B cell (primary cell): ENCODE measurements around the gene WFDC5. TPM values are rescaled to one million over a fixed set of nuclear protein-coding genes. Genes with fewer than 3 reads are reported as not detected.

Source experiments
- ATAC-seq: fragments of 200-7000 bp; cut with Tn5 transposase; one replicate; pipeline ENCODE4 v1.10.0; 2021; ENCODE audit warnings: low read depth, mild to moderate bottlenecking, moderate number of reproducible peaks, moderate library complexity
- CTCF ChIA-PET: fragments of 350-600 bp; sonication (Branson Sonifier 250); formaldehyde crosslinking; loops from one replicate; lab custom pipeline; 2021; ENCODE audit warnings: antibody characterized with exemption, inconsistent platforms; lab: Charles Lee
- POLR2A ChIA-PET: fragments of 350-600 bp; sonication (Branson Sonifier 250); formaldehyde crosslinking; loops from one replicate; lab custom pipeline; 2021; ENCODE audit warnings: antibody characterized with exemption; lab: Charles Lee
- DNase-seq: peaks from one replicate; pipeline ENCODE4 v3.0.0; 2013
- H2AFZ ChIP-seq: 2 replicates; pipeline ENCODE4 v1.6.1; 2012; ENCODE audit warnings: mild to moderate bottlenecking, low read depth, low read length; ENCODE audit not compliant: insufficient read depth, poor library complexity, severe bottlenecking
- H3K27ac ChIP-seq, 2 donors: 1 replicate in 1 of 2; 2 replicates in 1 of 2; pipeline ENCODE4 v1.5.1; 2012 to 2013; ENCODE audit warnings: low read length in 2 of 2, mild to moderate bottlenecking in 2 of 2, moderate library complexity in 1 of 2
- H3K27me3 ChIP-seq, 4 experiments: fragments of 200-600 bp in 1 of 4; sonication (generic) in 1 of 4; replicated peaks in 1 of 4; 1 replicate in 2 of 4; 2 replicates in 2 of 4; pipeline versions ENCODE4 v1.6.1 to v1.7.0; 2013 to 2016; ENCODE audit warnings: low read length in 3 of 4, mild to moderate bottlenecking in 2 of 4, mixed read lengths in 1 of 4, moderate library complexity in 1 of 4; ENCODE audit not compliant: insufficient read depth in 4 of 4, control insufficient read depth in 3 of 4; ENCODE audit errors: control extremely low read depth in 1 of 4
- H3K36me3 ChIP-seq, 2 experiments: replicated peaks in 1 of 2; 1 replicate in 1 of 2; 2 replicates in 1 of 2; pipeline versions ENCODE4 v1.6.1 to v1.7.1; 2013; ENCODE audit warnings: low read length in 1 of 2; ENCODE audit not compliant: insufficient read depth in 2 of 2, control insufficient read depth in 1 of 2; ENCODE audit errors: control extremely low read depth in 1 of 2, extremely low read depth in 1 of 2
- H3K4me1 ChIP-seq, 2 donors: fragments of 200-600 bp in 1 of 2; sonication (generic) in 1 of 2; 1 replicate in 1 of 2; 2 replicates in 1 of 2; pipeline versions ENCODE4 v1.5.1 to v1.6.1; 2013 to 2017; ENCODE audit warnings: low read length in 2 of 2; ENCODE audit not compliant: control insufficient read depth in 2 of 2, insufficient read depth in 2 of 2
- H3K4me2 ChIP-seq: replicated peaks from 2 replicates; pipeline ENCODE3; 2012; ENCODE audit warnings: mild to moderate bottlenecking, low read depth, low read length; ENCODE audit not compliant: poor library complexity, severe bottlenecking
- H3K4me3 ChIP-seq, 5 experiments: fragments of 200-600 bp in 1 of 5; sonication (generic) in 1 of 5; 1 replicate in 3 of 5; 2 replicates in 2 of 5; pipeline versions ENCODE4 v1.5.1 to v1.7.0; 2011 to 2016; ENCODE audit warnings: low read length in 4 of 5, mild to moderate bottlenecking in 4 of 5, low read depth in 2 of 5, control low read depth in 1 of 5, moderate library complexity in 1 of 5; ENCODE audit not compliant: insufficient read depth in 1 of 5; ENCODE audit errors: control extremely low read depth in 1 of 5, extremely low read depth in 1 of 5
- H3K79me2 ChIP-seq: fragments of 200-600 bp; sonication (generic); one replicate; pipeline ENCODE4 v1.6.0; 2016; ENCODE audit warnings: low read length; ENCODE audit not compliant: control insufficient read depth, insufficient read depth
- H3K9ac ChIP-seq: fragments of 200-600 bp; sonication (generic); 2 replicates; pipeline ENCODE4 v1.6.1; 2017; ENCODE audit warnings: mild to moderate bottlenecking, low read length, moderate library complexity
- H3K9me3 ChIP-seq, 3 donors: one replicate each; pipeline versions ENCODE4 v1.6.1 to v1.7.1; 2013; ENCODE audit warnings: low read length in 2 of 3; ENCODE audit not compliant: control insufficient read depth in 2 of 3, insufficient read depth in 1 of 3; ENCODE audit errors: control extremely low read depth in 1 of 3
- H4K20me1 ChIP-seq: 2 replicates; pipeline ENCODE4 v1.6.0; 2012; ENCODE audit warnings: mild to moderate bottlenecking, low read length; ENCODE audit not compliant: insufficient read depth, control insufficient read depth, poor library complexity, severe bottlenecking
- H3K27ac Mint-ChIP-seq: one replicate; pipeline ENCODE4 v1.8.0; 2021; ENCODE audit warnings: mixed read lengths
- H3K27me3 Mint-ChIP-seq: one replicate; pipeline ENCODE4 v1.8.0; 2021; ENCODE audit warnings: mixed read lengths
- H3K4me1 Mint-ChIP-seq: one replicate; pipeline ENCODE4 v1.8.0; 2021; ENCODE audit warnings: mixed read lengths
- H3K4me3 Mint-ChIP-seq: one replicate; pipeline ENCODE4 v1.8.0; 2021; ENCODE audit warnings: mixed read lengths
- H3K9me3 Mint-ChIP-seq: one replicate; pipeline ENCODE4 v1.8.0; 2022; ENCODE audit warnings: mixed read lengths; ENCODE audit not compliant: insufficient read depth
- EZH2 ChIP-seq: IDR thresholded peaks from 2 replicates; pipeline ENCODE4 v1.6.1; 2012; ENCODE audit warnings: borderline replicate concordance, low read depth, mild to moderate bottlenecking, moderate library complexity, low read length; ENCODE audit not compliant: insufficient read depth, poor library complexity, severe bottlenecking
- WGBS: methylation state at CpG from one replicate; pipeline ENCODE4 v1.1.5; 2013; ENCODE audit warnings: missing lambda C conversion rate; ENCODE audit not compliant: insufficient coverage; 5-methylcytosine and 5-hydroxymethylcytosine counted together
- intact Hi-C: fragments of 100-400 bp; cut with micrococcal nuclease; formaldehyde crosslinking; loops from one replicate; pipeline ENCODE4 v1.10.0; 2022
- polyA plus RNA-seq: library from polyadenylated mRNA; depleted of rRNA; stranded (reverse); fragments of >200 nt; gene quantifications from 2 replicates; pipeline ENCODE4 v1.2.3, GENCODE V29; 2012
- total RNA-seq, 2 donors: library from RNA; stranded (reverse); fragments of 120-200 nt in 1 of 2; gene quantifications; 1 replicate in 1 of 2; 2 replicates in 1 of 2; pipeline versions ENCODE4 v1.2.3 to v1.2.4, GENCODE V29; 2013 to 2022
- TF ChIP-seq, protein P1 (sequence below): fragments of 200-600 bp; IDR thresholded peaks from one replicate; pipeline ENCODE4 v1.8.0; 2022; ENCODE audit warnings: antibody characterized with exemption, mild to moderate bottlenecking

Gene WFDC5
- total and polyA plus RNA-seq, 2 donors (not counting 1 experiment from before 2014, with no cell fraction given) = not detected

DNA sequence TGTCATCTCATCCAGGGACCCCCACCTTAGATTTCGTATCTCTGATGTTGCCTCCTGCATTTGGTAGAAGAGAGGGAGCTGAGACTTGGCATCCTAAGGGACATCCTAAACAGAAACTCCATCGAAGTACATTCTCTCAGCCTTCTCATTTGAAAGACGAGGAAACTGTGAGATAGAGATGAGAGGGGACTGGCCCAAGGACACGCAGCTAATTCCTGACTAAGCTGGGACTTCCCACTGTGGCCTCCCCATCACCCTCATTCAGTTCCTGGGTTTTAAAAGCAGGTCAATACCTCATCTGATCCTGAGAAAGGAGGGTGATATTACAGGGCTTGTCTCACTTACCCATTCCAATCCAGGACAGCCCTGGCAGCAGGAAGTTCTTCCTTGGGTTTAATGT lies 855 bp upstream of the WFDC5 start:
- POLR2A ChIA-PET = no interaction called here
- Histone ChIP-seq H3K27ac (no peak overlapping the region), H3K9ac (no peak overlapping the region), H3K4me3 (no peak overlapping the region), H3K4me2 (no peak overlapping the region), H2AFZ (no peak overlapping the region), H3K9me3 (no peaks in the 10 kb centered on the region), H3K4me1 (no peaks in the 10 kb centered on the region), H4K20me1 (no peaks in the 10 kb centered on the region), H3K79me2 (no peaks in the 10 kb centered on the region), H3K27me3 (peaks cover 0 to 4% (median 3%) of the 10 kb centered on the region in 4 experiments), H3K36me3 (no peaks in the 10 kb centered on the region)
- TF ChIP-seq EZH2 = no peak
- TF ChIP-seq, protein P1, sequence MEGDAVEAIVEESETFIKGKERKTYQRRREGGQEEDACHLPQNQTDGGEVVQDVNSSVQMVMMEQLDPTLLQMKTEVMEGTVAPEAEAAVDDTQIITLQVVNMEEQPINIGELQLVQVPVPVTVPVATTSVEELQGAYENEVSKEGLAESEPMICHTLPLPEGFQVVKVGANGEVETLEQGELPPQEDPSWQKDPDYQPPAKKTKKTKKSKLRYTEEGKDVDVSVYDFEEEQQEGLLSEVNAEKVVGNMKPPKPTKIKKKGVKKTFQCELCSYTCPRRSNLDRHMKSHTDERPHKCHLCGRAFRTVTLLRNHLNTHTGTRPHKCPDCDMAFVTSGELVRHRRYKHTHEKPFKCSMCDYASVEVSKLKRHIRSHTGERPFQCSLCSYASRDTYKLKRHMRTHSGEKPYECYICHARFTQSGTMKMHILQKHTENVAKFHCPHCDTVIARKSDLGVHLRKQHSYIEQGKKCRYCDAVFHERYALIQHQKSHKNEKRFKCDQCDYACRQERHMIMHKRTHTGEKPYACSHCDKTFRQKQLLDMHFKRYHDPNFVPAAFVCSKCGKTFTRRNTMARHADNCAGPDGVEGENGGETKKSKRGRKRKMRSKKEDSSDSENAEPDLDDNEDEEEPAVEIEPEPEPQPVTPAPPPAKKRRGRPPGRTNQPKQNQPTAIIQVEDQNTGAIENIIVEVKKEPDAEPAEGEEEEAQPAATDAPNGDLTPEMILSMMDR = no peak
- Mint-ChIP-seq H3K9me3 (no peaks in the 10 kb centered on the region), H3K4me1 (no peaks in the 10 kb centered on the region), H3K27me3 (peaks cover 22% of the 10 kb centered on the region), H3K27ac (no peak overlapping the region), H3K4me3 (no peak overlapping the region)
- CTCF ChIA-PET = interaction anchor here (1.8 to 1.9 kb wide), 2 partner anchors 20 to 72 kb away, joined by 5 to 10 read pairs; no protein-coding TSS in a partner anchor
- 100% methylated on average over 1 of the region's 4 CpGs for WGBS
- ATAC-seq = no peak
- DNase-seq = no peak
- intact Hi-C loops = no loop called here

DNA sequence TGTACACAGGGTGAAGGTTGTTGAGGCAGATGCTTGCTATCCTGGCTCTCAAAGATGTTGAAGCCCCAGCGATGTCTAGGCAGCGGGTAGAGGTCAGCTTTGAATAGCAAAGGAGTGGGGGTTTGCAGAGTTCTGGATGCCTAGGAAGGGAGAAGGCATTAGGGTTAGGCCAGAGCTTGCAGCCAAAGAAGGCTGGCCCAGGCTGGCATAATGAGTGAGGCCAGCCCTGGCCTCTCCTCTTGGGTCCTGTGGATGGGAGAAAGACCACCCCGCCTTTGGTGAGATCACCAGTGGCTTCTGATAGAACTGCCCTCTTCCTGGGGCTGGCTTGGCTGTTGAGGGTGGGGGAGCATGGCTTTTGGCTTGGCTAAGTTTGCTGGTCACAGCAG lies 406 bp upstream of the WFDC5 start:
- H2AFZ ChIP-seq = no peak overlapping the region
- POLR2A ChIA-PET = no interaction called here
- TF ChIP-seq EZH2 = no peak
- TF ChIP-seq, protein P1 = no peak
- H3K4me1 ChIP-seq = no peaks in the 10 kb centered on the region
- Mint-ChIP-seq H3K9me3 (no peaks in the 10 kb centered on the region), H3K4me1 (no peaks in the 10 kb centered on the region), H3K27ac (no peak overlapping the region), H3K27me3 (peaks cover 21% of the 10 kb centered on the region), H3K4me3 (no peak overlapping the region)
- 74% methylated on average over 2 of the region's 3 CpGs for WGBS
- H3K27me3 ChIP-seq = peaks cover 0 to 4% (median 3%) of the 10 kb centered on the region in 4 experiments
- no peaks in the 10 kb centered on the region for H3K79me2 ChIP-seq
- H4K20me1 ChIP-seq = no peaks in the 10 kb centered on the region
- intact Hi-C loops = no loop called here
- CTCF ChIA-PET = interaction anchor here (1.8 to 1.9 kb wide), 2 partner anchors 20 to 72 kb away, joined by 5 to 10 read pairs; no protein-coding TSS in a partner anchor
- no peak for DNase-seq
- ATAC-seq = no peak
- no peak overlapping the region for H3K9ac ChIP-seq
- H3K36me3 ChIP-seq = no peaks in the 10 kb centered on the region
- no peak overlapping the region for H3K27ac ChIP-seq
- H3K4me3 ChIP-seq = no peak overlapping the region
- H3K4me2 ChIP-seq = no peak overlapping the region
- no peaks in the 10 kb centered on the region for H3K9me3 ChIP-seq
